AG10803 (cell line): ENCODE measurements around the gene KTN1.

Experiments
- DNase-seq: peaks from one replicate; pipeline ENCODE4 v3.0.0; 2010; ENCODE audit warnings: low read depth
- H3K4me3 ChIP-seq: 2 replicates; pipeline ENCODE4 v1.5.1; 2011; ENCODE audit warnings: mild to moderate bottlenecking, low read length, control low read depth
- TF ChIP-seq, protein P1 (sequence below): conservative IDR thresholded peaks from 2 replicates; pipeline ENCODE4 v1.5.1; 2011; ENCODE audit warnings: mild to moderate bottlenecking, low read length, control low read depth, inconsistent platforms

The KTN1 gene

DNA sequence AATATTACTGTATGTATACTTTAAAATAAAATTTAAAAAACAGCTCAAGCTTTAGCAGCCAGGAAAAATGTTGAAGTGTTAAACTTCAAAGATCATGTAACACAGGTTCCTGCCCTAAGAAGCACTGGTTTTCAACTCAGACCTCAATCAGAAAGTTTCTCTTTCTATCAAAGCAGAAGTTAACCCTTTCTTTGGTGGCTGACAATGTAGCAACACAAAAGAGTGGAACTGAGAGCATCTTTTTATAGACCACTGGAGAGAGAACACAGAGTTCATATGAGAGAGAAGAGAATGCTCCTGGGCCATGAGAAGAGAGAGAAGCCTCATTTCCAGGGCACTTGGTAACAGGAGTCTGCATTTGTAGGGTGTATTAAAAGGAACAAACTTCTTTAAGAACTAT, 42.2 kb upstream of the KTN1 start:
- TF ChIP-seq, protein P1, sequence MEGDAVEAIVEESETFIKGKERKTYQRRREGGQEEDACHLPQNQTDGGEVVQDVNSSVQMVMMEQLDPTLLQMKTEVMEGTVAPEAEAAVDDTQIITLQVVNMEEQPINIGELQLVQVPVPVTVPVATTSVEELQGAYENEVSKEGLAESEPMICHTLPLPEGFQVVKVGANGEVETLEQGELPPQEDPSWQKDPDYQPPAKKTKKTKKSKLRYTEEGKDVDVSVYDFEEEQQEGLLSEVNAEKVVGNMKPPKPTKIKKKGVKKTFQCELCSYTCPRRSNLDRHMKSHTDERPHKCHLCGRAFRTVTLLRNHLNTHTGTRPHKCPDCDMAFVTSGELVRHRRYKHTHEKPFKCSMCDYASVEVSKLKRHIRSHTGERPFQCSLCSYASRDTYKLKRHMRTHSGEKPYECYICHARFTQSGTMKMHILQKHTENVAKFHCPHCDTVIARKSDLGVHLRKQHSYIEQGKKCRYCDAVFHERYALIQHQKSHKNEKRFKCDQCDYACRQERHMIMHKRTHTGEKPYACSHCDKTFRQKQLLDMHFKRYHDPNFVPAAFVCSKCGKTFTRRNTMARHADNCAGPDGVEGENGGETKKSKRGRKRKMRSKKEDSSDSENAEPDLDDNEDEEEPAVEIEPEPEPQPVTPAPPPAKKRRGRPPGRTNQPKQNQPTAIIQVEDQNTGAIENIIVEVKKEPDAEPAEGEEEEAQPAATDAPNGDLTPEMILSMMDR: no peak
- DNase-seq: no peak
- no peak overlapping the region for H3K4me3 ChIP-seq

DNA sequence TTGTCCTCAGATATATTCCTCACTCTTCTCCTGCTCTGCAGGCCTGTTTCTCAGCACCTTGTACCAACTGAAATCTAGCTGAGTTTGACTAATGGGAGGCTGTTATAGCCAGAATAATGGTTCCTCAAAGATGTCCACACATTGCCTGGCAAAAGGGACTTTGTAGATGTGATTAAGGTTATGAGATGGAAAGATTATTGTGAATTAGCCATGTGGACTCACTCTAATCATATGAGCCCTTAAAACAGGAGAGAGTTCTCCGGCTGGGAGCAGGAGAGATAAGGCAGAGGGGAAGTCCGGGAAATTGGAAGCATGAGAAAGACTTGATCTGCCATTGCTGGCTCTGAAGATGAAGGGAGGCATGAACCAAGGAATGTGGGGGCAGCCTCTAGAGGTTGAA, 40.0 kb upstream of the KTN1 start:
- H3K4me3 ChIP-seq: no peak overlapping the region
- TF ChIP-seq, protein P1: no peak
- DNase-seq: no peak

DNA sequence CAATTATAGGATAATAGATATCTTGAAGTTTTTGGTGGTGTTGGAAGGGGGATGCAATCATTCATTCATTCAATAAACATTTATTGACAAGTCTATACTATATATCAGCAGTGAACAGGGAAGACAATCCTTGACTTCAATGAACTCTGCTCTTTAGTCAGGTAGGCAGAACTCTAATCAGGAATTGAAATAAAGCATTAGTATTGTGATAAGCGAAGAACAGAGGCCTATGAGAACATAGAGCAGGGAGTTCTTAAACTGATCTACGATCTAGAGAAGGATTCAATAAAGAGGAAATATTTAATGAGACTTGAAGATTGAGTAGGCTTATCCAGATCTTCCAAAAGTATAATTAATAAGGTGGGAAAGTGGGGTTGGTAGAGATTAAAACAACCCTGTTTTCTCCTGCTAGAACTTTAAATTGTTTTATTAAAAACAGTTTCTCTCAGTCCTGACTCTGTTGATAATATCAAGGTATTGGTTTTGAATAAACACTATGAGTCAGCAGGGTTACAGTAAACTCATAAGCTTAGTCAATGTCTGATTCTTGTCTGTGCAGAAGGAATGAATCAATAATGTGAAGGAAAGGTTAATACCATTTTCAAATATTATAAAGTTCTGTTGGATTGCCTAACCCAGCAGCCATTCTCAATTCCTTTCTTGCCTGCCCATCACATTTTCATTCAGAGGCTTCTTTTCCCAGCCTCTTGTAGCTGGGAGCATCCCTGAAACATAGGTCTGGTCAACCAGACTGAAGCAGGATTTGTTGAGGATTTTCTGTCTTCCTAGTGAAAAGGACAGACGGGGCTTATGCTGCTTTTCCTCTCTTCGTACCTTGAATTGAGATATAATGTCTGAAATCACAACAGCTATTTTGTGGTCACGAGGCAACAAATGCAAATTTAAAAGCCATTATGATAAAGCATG, 38.9 kb upstream of the KTN1 start:
- TF ChIP-seq, protein P1: no peak
- no peak for DNase-seq

DNA sequence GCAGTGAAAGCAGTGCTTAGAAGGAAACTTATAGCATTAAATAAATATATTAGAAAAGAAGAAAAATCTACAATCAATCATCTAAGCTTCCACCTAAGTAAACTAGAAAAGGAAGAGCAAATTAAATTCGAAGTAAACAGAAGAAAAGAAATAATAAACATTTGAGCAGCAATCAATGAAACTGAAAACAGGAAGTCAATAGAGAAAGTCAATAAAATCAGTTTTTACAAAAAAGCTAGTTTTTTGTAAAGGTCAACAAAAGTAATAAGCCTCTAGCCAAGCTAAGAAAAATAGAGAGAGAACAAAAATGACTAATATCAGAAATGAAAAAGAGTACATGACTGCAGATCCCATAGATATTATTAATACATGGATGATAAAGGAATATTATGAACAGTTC, 34.2 kb upstream of the KTN1 start:
- DNase-seq: no peak
- H3K4me3 ChIP-seq: no peak overlapping the region
- TF ChIP-seq, protein P1: no peak

More for the DNA sequence above, 38.9 kb upstream of the KTN1 start:
- no peak overlapping the region for H3K4me3 ChIP-seq

DNA sequence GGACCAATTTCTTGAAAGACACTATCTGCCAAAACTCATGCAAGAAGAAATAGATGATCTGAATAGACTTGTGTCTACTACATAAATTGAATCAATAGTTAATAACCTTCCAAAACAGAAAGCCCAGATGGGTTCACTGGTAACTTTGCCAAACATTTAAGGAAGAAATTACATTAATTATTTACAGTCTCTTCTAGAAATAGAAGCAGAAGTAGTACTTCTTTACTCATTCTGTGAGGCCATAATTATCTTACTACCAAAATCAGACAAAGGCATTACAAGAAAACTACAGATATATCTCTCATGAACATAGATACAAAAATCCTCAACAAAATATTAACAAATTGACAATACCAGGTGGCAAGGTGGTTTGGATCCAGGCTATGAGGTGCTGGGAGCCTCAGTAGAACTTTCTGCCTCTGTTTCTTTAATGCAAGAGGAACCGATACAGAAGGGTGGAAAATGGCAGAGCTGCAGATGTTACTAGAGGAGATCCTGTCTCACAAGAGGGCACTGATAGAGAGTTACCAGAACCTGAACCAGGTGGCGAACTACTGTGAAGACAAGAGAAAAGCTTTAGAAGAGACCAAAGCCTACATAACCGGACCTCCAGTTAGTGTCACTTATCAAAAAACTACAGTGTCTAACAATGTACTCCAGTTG, 33.7 kb upstream of the KTN1 start:
- DNase-seq: no peak
- no peak overlapping the region for H3K4me3 ChIP-seq

DNA sequence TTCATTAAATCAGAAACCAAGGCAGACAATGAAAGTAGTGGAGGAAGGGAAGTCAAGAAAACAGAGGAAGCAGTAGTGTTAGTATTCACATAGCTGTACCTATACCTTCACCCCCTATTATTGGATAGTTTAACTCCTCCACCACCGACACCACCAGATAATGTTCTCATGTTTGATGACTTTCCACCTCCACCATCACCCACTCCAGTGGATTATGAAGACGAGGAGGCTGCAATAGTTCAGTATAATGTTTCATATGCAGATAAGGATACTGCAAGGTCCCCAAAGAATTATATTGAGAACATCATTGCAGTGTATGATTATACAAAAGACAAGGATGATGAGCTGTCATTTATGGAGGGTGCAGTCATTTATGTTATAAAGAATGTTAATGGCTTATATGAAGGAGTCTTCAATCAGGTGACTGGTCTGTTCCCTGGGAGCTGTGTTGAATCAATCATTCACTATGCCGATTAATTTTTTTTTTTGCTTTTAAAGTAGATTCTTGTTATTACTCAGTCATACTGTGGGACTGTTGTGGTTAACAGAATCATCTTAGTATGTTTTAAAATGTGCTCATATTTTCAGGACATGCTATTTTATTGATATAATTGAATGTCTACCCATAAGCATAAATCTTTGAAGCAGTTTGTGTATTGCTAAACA, 32.2 kb upstream of the KTN1 start:
- no peak overlapping the region for H3K4me3 ChIP-seq
- TF ChIP-seq, protein P1: no peak
- DNase-seq: no peak

More for the DNA sequence above, 33.7 kb upstream of the KTN1 start:
- TF ChIP-seq, protein P1: no peak
